Activated CD4-positive, alpha-beta T cell treated with anti-CD3 and anti-CD28 coated beads for 36 hours (primary cell): ENCODE data around the gene MPDZ. TPM values are rescaled to one million over a fixed set of nuclear protein-coding genes. Genes with fewer than 3 reads are reported as not detected.
A peak's percentile ranks its signal among the peaks of the same experiment; 100 is the strongest.

Experiments used
- ATAC-seq: fragments of 200-7000 bp; cut with Tn5 transposase; one replicate; pipeline ENCODE4 v1.10.0; 2021; ENCODE audit warnings: mild to moderate bottlenecking, moderate library complexity
- CTCF ChIA-PET: fragments of 350-600 bp; sonication (Branson Sonifier 250); formaldehyde crosslinking; loops from one replicate; lab custom pipeline; 2021; ENCODE audit warnings: antibody characterized with exemption; lab: Charles Lee
- POLR2A ChIA-PET: fragments of 350-600 bp; sonication (Branson Sonifier 250); formaldehyde crosslinking; loops from one replicate; lab custom pipeline; 2021; ENCODE audit warnings: antibody characterized with exemption, inconsistent platforms; lab: Charles Lee
- DNase-seq: peaks from one replicate; pipeline ENCODE4 v3.0.0-alpha.2; 2020
- H3K27ac Mint-ChIP-seq: one replicate; pipeline ENCODE4 v1.8.0; 2021; ENCODE audit warnings: mixed read lengths
- H3K27me3 Mint-ChIP-seq: one replicate; pipeline ENCODE4 v1.8.0; 2021; ENCODE audit warnings: mixed read lengths
- H3K36me3 Mint-ChIP-seq: one replicate; pipeline ENCODE4 v1.8.0; 2021; ENCODE audit warnings: low read depth, mixed read lengths
- H3K4me1 Mint-ChIP-seq: one replicate; pipeline ENCODE4 v1.8.0; 2021; ENCODE audit warnings: mixed read lengths
- H3K4me3 Mint-ChIP-seq: one replicate; pipeline ENCODE4 v1.8.0; 2021; ENCODE audit warnings: mild to moderate bottlenecking, moderate library complexity, mixed read lengths
- H3K9me3 Mint-ChIP-seq: one replicate; pipeline ENCODE4 v1.8.0; 2021; ENCODE audit warnings: low read depth, mixed read lengths
- intact Hi-C, 2 experiments: fragments of 100-400 bp; cut with DNase I in 1 of 2; cut with micrococcal nuclease in 1 of 2; formaldehyde crosslinking; loops; one replicate each; pipeline versions ENCODE4 v1.14.2 to v1.15.1; 2022 to 2024; cut with DNase I, micrococcal nuclease
- total RNA-seq, 2 experiments: library from RNA; stranded (reverse); gene quantifications; one replicate each; pipeline ENCODE4 v1.2.3, GENCODE V29; 2021

The MPDZ gene
- total RNA-seq, 2 experiments from 2014 or later = not detected

DNA sequence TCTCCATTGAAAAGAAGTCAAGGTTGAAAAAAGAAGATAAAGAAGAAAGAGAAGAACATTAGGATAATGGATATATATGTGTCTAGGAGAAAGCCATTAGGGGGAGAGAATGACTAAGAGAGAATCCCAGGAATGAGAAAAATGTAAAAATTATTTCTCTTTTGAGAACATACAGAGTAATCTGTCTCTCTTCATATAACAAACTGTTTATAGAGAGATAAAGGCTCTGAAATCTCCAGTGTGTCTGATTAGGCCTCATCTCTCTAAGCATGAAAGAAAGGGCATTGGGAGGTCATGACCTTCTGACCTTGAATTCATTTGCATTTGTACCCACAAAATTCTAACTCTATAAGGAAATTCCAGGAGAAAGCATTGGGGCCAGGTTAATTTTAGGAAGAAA is 3.5 kb upstream of the MPDZ start:
- no peaks in the 10 kb centered on the region for H3K4me1 Mint-ChIP-seq
- peaks cover 1% of the 10 kb centered on the region for H3K9me3 Mint-ChIP-seq
- no peak overlapping the region for H3K27ac Mint-ChIP-seq
- no peak overlapping the region for H3K4me3 Mint-ChIP-seq
- H3K36me3 Mint-ChIP-seq = no peaks in the 10 kb centered on the region
- ATAC-seq (no peak), DNase-seq (no peak)
- H3K27me3 Mint-ChIP-seq = peaks cover 12% of the 10 kb centered on the region
- intact Hi-C loops = no loop called here
- CTCF ChIA-PET = no interaction called here
- POLR2A ChIA-PET = no interaction called here

DNA sequence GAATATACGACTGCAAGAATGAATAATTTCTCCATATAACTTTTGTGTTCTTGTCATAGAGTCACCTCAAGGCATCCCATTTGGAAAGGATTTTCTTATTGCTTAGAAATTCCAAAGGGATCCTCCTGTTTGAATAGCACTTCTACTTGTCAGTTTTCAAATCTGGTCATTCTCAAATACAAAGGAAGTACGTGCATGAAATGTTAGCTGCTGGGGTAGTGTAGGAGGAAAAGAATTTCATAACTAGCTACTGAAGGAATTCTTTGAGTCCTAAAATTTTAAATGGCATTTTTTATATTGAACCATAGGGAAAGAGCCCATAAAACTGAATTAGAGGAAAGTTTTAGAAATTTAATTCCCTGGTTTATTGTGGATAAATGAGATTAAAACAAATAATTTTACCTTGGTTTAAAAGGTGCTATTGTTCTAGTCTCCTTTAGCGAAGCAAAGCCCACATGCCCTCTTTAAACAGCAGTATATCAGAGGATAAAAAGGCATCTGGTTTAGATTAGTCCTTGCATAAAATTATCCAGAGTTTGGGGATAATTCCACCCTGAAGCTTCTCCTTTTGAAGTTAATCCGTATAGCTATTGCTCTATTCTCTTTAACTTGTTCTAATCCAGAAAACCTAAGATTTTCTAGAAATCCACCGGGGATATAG is 2.0 kb upstream of the MPDZ start:
- DNase-seq (no peak), ATAC-seq (no peak)
- CTCF ChIA-PET = no interaction called here
- Mint-ChIP-seq H3K27ac (no peak overlapping the region), H3K27me3 (peaks cover 20% of the 10 kb centered on the region), H3K4me1 (no peaks in the 10 kb centered on the region), H3K36me3 (no peaks in the 10 kb centered on the region), H3K9me3 (peaks cover 4% of the 10 kb centered on the region), H3K4me3 (no peak overlapping the region)
- POLR2A ChIA-PET = no interaction called here
- intact Hi-C loops = no loop called here

DNA sequence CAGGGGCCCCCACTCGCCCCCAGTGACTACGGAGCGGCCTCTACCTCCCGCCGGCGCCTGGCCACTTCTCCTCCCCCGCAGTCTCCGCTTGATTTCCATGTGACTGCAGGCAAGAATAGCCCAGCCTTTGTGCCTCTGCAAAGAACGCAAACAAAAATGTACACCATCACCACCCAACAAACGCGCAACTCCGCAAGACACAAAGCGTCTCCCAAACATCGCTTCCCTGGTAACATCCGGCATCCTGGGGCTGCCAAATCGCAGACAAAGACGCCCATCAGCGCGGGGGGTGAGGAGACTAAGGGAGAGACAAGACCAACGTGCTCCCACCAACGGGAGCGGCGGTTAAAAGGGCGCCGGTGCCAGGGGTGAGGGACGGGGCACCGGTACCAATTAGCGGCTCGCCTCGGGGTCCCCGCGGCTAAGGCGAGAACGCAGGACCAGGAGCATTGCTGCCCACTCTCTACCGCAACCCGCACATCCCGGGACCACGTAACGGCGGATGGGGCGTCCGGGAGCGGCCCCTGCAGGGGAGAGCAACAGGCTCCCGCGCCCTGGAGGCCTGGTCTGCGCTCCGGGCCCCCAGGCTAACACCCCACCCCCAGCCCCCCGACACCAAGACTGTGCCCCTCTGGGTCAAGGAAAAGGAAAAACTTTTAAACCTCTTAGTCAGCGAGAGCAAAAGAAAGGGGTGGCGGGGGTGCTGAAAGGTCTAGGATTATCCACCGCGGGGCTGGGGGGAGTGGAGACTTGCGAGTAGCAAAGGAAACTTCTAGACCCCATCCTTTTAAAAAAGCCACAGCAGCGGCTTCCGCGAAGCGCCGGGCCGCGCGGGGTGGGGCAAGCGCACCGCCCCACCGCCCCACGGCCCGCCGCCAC is 885 bp downstream of the MPDZ start:
- ATAC-seq (no peak), DNase-seq (peak; percentile 5)
- ChIA-PET POLR2A (no interaction called here), CTCF (no interaction called here)
- Mint-ChIP-seq H3K36me3 (no peaks in the 10 kb centered on the region), H3K27me3 (peaks cover 24% of the 10 kb centered on the region), H3K4me3 (no peak overlapping the region), H3K9me3 (peaks cover 8% of the 10 kb centered on the region), H3K4me1 (no peaks in the 10 kb centered on the region), H3K27ac (no peak overlapping the region)
- intact Hi-C loops = no loop called here

DNA sequence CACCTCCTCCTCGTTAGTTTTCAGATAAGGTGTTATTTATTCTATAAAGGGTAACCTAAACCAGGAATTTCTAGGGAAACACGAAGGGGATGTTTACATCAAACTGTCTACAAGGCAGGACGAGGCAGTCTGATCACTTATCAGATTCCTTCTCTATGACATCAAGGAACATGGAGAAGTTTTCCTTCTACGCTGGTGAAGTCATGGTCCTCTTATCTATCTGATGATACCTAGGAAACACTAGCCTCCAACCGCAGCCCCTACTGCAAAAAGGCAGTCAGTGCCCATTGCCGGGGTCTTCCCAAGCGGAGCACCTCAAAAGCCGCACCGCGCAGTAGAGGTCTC is 1.5 kb downstream of the MPDZ start:
- Mint-ChIP-seq H3K9me3 (peaks cover 8% of the 10 kb centered on the region), H3K36me3 (no peaks in the 10 kb centered on the region), H3K4me1 (no peaks in the 10 kb centered on the region), H3K27me3 (peaks cover 24% of the 10 kb centered on the region), H3K4me3 (no peak overlapping the region), H3K27ac (no peak overlapping the region)
- intact Hi-C loops = no loop called here
- CTCF ChIA-PET = no interaction called here
- ATAC-seq (no peak), DNase-seq (no peak)
- POLR2A ChIA-PET = no interaction called here

DNA sequence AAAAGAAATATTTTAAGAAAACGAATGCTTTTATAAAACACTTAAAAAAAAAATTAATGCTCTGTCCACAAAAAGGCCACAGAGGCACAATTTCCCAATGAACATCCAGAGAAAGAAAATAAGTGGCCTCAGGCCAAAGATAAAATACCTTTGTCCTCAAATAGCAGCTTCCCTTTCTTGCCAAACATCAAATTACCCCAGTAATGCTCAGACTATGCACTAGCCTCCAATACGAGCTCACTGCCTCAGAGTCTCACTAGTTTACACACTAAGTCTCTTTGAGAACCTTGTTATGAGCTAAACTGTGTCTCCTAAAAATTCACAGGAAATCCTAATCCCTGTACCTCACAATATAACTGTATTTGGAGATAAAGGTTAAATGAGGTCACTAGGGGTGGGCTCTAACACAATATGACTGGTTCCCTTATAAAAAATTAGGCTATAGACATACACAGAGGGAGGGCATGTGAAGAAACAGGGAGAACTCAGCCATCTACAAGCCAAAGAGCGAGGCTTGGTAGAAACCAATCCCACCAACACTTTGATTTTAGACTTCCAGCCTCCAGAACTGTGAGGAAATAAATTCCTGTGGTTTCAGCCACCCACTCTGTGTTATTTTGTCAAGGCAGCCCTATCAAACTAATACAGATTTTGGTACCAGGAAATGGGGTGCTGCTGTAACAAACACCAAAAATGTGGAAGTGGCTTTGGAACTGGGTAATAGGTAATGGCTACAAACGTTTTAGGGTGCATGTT is 4.4 kb downstream of the MPDZ start:
- H3K36me3 Mint-ChIP-seq = no peaks in the 10 kb centered on the region
- POLR2A ChIA-PET = no interaction called here
- CTCF ChIA-PET = no interaction called here
- H3K27me3 Mint-ChIP-seq = peaks cover 18% of the 10 kb centered on the region
- H3K9me3 Mint-ChIP-seq = peaks cover 8% of the 10 kb centered on the region
- H3K4me1 Mint-ChIP-seq = no peaks in the 10 kb centered on the region
- no peak for ATAC-seq
- no peak overlapping the region for H3K27ac Mint-ChIP-seq
- no peak overlapping the region for H3K4me3 Mint-ChIP-seq
- intact Hi-C loops = no loop called here
- no peak for DNase-seq

DNA sequence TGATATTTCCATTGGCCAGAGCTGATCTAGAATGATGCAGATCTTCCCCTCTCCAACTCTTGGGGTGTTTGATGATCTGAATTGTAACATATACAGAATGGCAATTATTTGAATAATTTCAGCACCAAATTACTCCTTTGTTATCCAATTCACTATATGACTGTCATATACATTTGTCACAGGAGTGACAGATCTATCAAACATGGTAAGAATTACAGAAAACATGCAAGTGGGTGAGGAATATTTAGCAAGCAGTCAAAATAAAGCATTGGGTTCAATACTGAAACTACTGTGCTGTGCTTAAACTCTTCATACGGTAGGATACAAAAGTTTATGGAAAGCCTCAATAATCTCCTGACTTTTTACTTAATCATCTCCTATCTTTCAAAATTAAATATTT is 8.8 kb downstream of the MPDZ start:
- Mint-ChIP-seq H3K4me3 (no peak overlapping the region), H3K27ac (no peak overlapping the region), H3K4me1 (no peaks in the 10 kb centered on the region), H3K36me3 (no peaks in the 10 kb centered on the region), H3K9me3 (peaks cover 2% of the 10 kb centered on the region), H3K27me3 (peaks cover 2% of the 10 kb centered on the region)
- ATAC-seq (no peak), DNase-seq (no peak)
- intact Hi-C loops = no loop called here
- ChIA-PET POLR2A (no interaction called here), CTCF (interaction anchor here (0.6 kb wide), 1 partner anchor 1083 kb away, joined by 4 read pairs; no protein-coding TSS in a partner anchor)

DNA sequence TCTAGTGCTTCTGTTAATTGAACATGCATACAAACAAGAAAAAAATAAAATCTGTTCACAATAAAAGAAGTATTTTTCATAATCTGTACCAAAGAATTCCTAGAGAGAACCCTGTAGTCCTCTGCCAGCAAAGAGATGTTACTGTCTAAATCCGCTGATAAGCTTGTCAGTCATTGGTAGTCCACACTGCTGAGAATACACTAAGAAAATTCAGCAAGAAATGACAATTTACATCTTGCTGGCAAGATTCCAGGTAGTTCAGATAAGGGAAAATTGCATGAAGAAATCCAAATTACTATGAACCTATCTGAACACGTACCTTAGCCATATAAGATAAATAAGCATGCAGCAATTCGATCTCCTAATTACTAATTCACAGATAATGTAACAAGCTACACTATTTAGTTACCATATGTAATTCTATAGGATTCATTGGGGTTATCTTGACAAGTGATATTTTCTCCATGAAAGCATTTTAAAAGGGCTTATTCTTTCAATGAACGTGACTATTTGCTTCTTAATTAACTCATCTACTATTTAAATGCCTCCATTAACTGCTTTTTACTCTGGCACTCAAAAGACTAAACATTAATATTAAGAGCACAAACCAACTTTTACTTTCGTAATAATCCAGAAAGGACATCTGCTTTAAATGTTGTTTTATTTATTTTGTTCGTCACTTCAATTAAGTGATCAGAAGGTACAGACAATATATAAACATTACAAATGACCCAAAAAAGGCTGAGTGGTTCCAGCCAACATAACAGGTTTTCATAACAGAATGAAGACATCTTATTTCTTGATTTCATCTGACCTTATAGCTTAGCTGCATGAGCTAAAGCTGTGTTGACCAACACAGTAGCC is 9.7 kb downstream of the MPDZ start:
- POLR2A ChIA-PET = no interaction called here
- Mint-ChIP-seq H3K27me3 (no peaks in the 10 kb centered on the region), H3K4me3 (no peak overlapping the region), H3K4me1 (no peaks in the 10 kb centered on the region), H3K36me3 (no peaks in the 10 kb centered on the region), H3K9me3 (no peaks in the 10 kb centered on the region), H3K27ac (no peak overlapping the region)
- ATAC-seq (no peak), DNase-seq (no peak)
- intact Hi-C loops = no loop called here
- CTCF ChIA-PET = interaction anchor here (0.6 kb wide), 1 partner anchor 1084 kb away, joined by 4 read pairs; no protein-coding TSS in a partner anchor

DNA sequence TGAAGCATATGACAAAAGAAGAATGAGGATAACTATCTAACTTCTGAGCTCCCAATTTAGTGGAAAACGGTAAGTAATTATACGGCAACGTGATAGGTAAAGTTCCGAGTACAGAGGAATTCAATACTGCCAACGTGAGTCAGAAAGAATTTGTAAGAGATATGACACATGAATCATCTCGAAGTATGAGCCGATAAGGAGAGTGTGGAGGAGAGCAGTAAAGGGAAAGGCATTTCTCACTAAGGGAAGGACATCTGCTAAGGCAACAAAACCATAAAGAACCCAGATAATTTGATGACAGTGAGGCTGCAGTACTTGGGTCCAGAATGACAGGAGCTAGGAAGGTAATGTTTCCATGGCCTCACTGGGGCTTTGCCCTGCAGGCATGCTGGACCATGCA is 11.0 kb downstream of the MPDZ start:
- Mint-ChIP-seq H3K27me3 (no peaks in the 10 kb centered on the region), H3K27ac (no peak overlapping the region), H3K4me3 (no peak overlapping the region), H3K36me3 (no peaks in the 10 kb centered on the region), H3K4me1 (no peaks in the 10 kb centered on the region), H3K9me3 (no peaks in the 10 kb centered on the region)
- ATAC-seq (no peak), DNase-seq (no peak)
- intact Hi-C loops = no loop called here
- CTCF ChIA-PET = no interaction called here
- POLR2A ChIA-PET = no interaction called here

DNA sequence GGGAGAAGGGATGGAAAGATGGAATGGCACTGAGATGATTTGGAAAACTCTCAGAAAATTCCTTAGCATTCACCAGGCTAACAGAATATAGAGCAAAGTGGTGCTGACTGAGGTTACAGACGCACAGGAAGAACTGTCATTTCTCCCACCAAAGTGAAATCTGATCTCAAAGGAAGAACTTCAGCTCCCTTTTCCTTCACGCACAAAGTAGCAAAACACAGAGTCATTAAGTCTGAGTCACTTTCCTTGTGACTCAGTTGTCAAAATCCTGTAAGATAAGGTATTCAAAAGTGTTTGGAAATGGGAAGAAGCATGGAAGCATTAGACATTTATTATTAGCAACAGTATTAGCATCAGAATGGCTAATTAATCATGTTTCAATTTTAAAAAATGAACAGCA is 11.7 kb downstream of the MPDZ start:
- DNase-seq (no peak), ATAC-seq (no peak)
- H3K27ac Mint-ChIP-seq = no peak overlapping the region
- CTCF ChIA-PET = no interaction called here
- H3K9me3 Mint-ChIP-seq = no peaks in the 10 kb centered on the region
- no peaks in the 10 kb centered on the region for H3K36me3 Mint-ChIP-seq
- POLR2A ChIA-PET = no interaction called here
- H3K27me3 Mint-ChIP-seq = no peaks in the 10 kb centered on the region
- no peaks in the 10 kb centered on the region for H3K4me1 Mint-ChIP-seq
- H3K4me3 Mint-ChIP-seq = no peak overlapping the region
- intact Hi-C loops = no loop called here

DNA sequence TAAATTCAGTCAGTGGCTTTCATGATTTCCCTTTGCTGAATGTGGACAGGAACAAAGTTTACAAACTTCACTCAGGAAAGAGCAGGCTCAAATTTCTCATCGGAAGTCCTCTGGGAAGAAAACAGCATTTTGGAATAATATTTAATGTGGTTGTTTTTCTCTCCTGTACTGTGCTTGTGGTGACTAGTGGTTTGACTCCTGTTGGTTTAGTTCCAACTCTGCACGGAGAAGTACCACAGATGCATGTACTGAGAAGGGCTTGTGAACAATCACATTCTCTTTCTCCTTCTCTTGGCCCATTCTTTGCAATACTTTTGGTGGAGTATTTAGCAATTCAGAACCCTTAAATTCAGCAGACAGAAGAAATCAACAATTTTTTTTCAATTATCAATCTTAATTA is 13.3 kb downstream of the MPDZ start:
- CTCF ChIA-PET = no interaction called here

DNA sequence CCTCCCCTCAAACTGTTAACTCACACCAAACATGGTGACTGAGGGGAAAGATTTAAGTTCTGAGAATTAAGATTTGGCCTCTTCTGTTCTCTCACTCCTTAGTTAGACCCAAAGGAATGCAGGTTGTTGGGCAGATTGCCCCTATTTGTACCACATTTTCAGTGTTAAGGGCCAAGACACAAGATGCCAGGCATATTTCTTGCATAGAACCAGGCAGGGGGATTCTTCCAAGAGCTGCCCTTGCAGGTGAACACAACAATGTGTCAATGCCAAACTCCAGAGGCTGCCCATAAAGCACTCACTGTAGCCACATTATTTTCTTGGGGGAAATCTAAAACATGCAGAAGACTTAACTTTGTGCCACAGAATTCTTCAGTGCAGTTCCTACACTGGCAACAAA is 14.7 kb downstream of the MPDZ start:
- H3K4me1 Mint-ChIP-seq = no peaks in the 10 kb centered on the region
- DNase-seq = no peak
- POLR2A ChIA-PET = no interaction called here
- H3K4me3 Mint-ChIP-seq = no peak overlapping the region
- no peak overlapping the region for H3K27ac Mint-ChIP-seq
- peaks cover 2% of the 10 kb centered on the region for H3K9me3 Mint-ChIP-seq
- ATAC-seq = no peak
- CTCF ChIA-PET = no interaction called here
- H3K27me3 Mint-ChIP-seq = no peaks in the 10 kb centered on the region
- intact Hi-C loops = no loop called here
- no peaks in the 10 kb centered on the region for H3K36me3 Mint-ChIP-seq

More for the DNA sequence above, 13.3 kb downstream of the MPDZ start:
- Mint-ChIP-seq H3K4me3 (no peak overlapping the region), H3K36me3 (no peaks in the 10 kb centered on the region), H3K27me3 (no peaks in the 10 kb centered on the region), H3K27ac (no peak overlapping the region), H3K4me1 (no peaks in the 10 kb centered on the region), H3K9me3 (no peaks in the 10 kb centered on the region)
- ATAC-seq (no peak), DNase-seq (no peak)
- POLR2A ChIA-PET = no interaction called here
- intact Hi-C loops = no loop called here
